SU-DHL-6 (cell line): ENCODE results near the gene STK35.

ENCODE experiments used
- CTCF ChIP-seq: fragments of 200-600 bp; sonication (generic); IDR thresholded peaks from one replicate; pipeline ENCODE4 v1.5.1; 2017; ENCODE audit warnings: antibody characterized with exemption, mild to moderate bottlenecking, low read length, moderate library complexity; ENCODE audit not compliant: insufficient read depth, poor library complexity, severe bottlenecking
- EZH2phosphoT487 ChIP-seq: fragments of 200-600 bp; sonication (generic), shearing (Covaris generic); conservative IDR thresholded peaks from 2 replicates; pipeline ENCODE4 v1.6.1; 2018; ENCODE audit warnings: mild to moderate bottlenecking, antibody characterized with exemption, low read length, moderate library complexity, mixed read lengths

- TF ChIP-seq CTCF, result no peak
- no peak for TF ChIP-seq EZH2phosphoT487
Observed at GRCh38 chr20:2152317-2152716, 50.7 kb downstream of the STK35 start.
